Upper lobe of right lung (tissue), 1 donor: ENCODE results near the gene DNAH8. TPM values are rescaled to one million over a fixed set of nuclear protein-coding genes. Genes with fewer than 3 reads are reported as not detected.

ENCODE experiments used
- ATAC-seq: fragments of 200-7000 bp; cut with Tn5 transposase; one replicate; pipeline ENCODE4 v1.9.1; 2020; ENCODE audit warnings: mild to moderate bottlenecking, moderate library complexity
- DNase-seq: peaks from one replicate; pipeline ENCODE4 v3.0.0-alpha.2; 2020
- H3K27ac ChIP-seq: fragments of 200-600 bp; one replicate; pipeline ENCODE4 v1.8.0; 2022
- H3K27me3 ChIP-seq: fragments of 200-600 bp; one replicate; pipeline ENCODE4 v1.8.0; 2022; ENCODE audit warnings: mild to moderate bottlenecking
- H3K36me3 ChIP-seq: fragments of 200-600 bp; one replicate; pipeline ENCODE4 v1.8.0; 2022
- H3K4me1 ChIP-seq: fragments of 200-600 bp; one replicate; pipeline ENCODE4 v1.8.0; 2022
- H3K4me3 ChIP-seq: fragments of 200-600 bp; one replicate; pipeline ENCODE4 v1.8.0; 2022; ENCODE audit warnings: mild to moderate bottlenecking
- H3K9me3 ChIP-seq: fragments of 200-600 bp; one replicate; pipeline ENCODE4 v1.8.0; 2022
- CTCF ChIP-seq: fragments of 200-600 bp; IDR thresholded peaks from one replicate; pipeline ENCODE4 v1.8.0; 2022; ENCODE audit warnings: antibody characterized with exemption
- intact Hi-C: fragments of 100-400 bp; cut with DNase I; formaldehyde crosslinking; loops from one replicate; pipeline ENCODE4 v1.11.0; 2022
- total RNA-seq: library from RNA; stranded (reverse); fragmentation: NEBNext Ultra II Directional; extraction: Animal tissue kit (Norgen Biotek cat#: 25700); gene quantifications from one replicate; pipeline ENCODE4 v1.2.1, GENCODE V29; 2021
- donor health status: DM: no; HTN: yes; CAD: no; lungs with severe emphysema.

Gene DNAH8
- total RNA-seq, 1 donor from 2014 or later: 0.17 TPM

- H3K4me3 ChIP-seq: no peak overlapping the region
- TF ChIP-seq CTCF: no peak
- H3K4me1 ChIP-seq: no peaks in the 10 kb centered on the region
- peak; percentile 41 for ATAC-seq
- DNase-seq: no peak
- no peaks in the 10 kb centered on the region for H3K36me3 ChIP-seq
- no peaks in the 10 kb centered on the region for H3K27me3 ChIP-seq
- intact Hi-C loops: no loop called here
- H3K27ac ChIP-seq: no peak overlapping the region
- H3K9me3 ChIP-seq: no peaks in the 10 kb centered on the region
Measured at GRCh38 chr6:38824243-38824894, 109.3 kb downstream of the DNAH8 start.

GRCh38 chr6:38827024-38827423 is 111.9 kb downstream of the DNAH8 start:
- no peak overlapping the region for H3K4me3 ChIP-seq
- no peak overlapping the region for H3K27ac ChIP-seq
- TF ChIP-seq CTCF: no peak
- H3K9me3 ChIP-seq: no peaks in the 10 kb centered on the region
- intact Hi-C loops: no loop called here
- ATAC-seq: no peak
- H3K36me3 ChIP-seq: no peaks in the 10 kb centered on the region
- no peaks in the 10 kb centered on the region for H3K4me1 ChIP-seq
- H3K27me3 ChIP-seq: no peaks in the 10 kb centered on the region
- no peak for DNase-seq

GRCh38 chr6:38831865-38832264 is 116.8 kb downstream of the DNAH8 start:
- TF ChIP-seq CTCF: no peak
- intact Hi-C loops: no loop called here
- Histone ChIP-seq H3K4me1 (no peaks in the 10 kb centered on the region), H3K27ac (no peak overlapping the region), H3K36me3 (no peaks in the 10 kb centered on the region), H3K27me3 (no peaks in the 10 kb centered on the region), H3K9me3 (no peaks in the 10 kb centered on the region), H3K4me3 (no peak overlapping the region)
- DNase-seq: no peak
- no peak for ATAC-seq

GRCh38 chr6:38833320-38833719 is 118.2 kb downstream of the DNAH8 start:
- intact Hi-C loops: no loop called here
- TF ChIP-seq CTCF: no peak
- Histone ChIP-seq H3K4me1 (no peaks in the 10 kb centered on the region), H3K4me3 (no peak overlapping the region), H3K27me3 (no peaks in the 10 kb centered on the region), H3K36me3 (no peaks in the 10 kb centered on the region), H3K27ac (no peak overlapping the region), H3K9me3 (no peaks in the 10 kb centered on the region)
- no peak for DNase-seq
- no peak for ATAC-seq

- H3K4me3 ChIP-seq: no peak overlapping the region
- no peak for TF ChIP-seq CTCF
- H3K9me3 ChIP-seq: no peaks in the 10 kb centered on the region
- DNase-seq: no peak
- no peak for ATAC-seq
- no peaks in the 10 kb centered on the region for H3K27me3 ChIP-seq
- H3K4me1 ChIP-seq: no peaks in the 10 kb centered on the region
- no peak overlapping the region for H3K27ac ChIP-seq
- intact Hi-C loops: no loop called here
- no peaks in the 10 kb centered on the region for H3K36me3 ChIP-seq
Measured at GRCh38 chr6:38836585-38836984, 121.5 kb downstream of the DNAH8 start.

- no peaks in the 10 kb centered on the region for H3K27me3 ChIP-seq
- no peaks in the 10 kb centered on the region for H3K4me1 ChIP-seq
- intact Hi-C loops: no loop called here
- no peak overlapping the region for H3K27ac ChIP-seq
- no peak for TF ChIP-seq CTCF
- no peak overlapping the region for H3K4me3 ChIP-seq
- no peaks in the 10 kb centered on the region for H3K9me3 ChIP-seq
- H3K36me3 ChIP-seq: no peaks in the 10 kb centered on the region
- DNase-seq (no peak), ATAC-seq (no peak)
Measured at GRCh38 chr6:38837101-38837500, 122.0 kb downstream of the DNAH8 start.
